Glutamatergic neuron (in vitro differentiated cells): ENCODE results near the gene CHTOP. TPM values are rescaled to one million over a fixed set of nuclear protein-coding genes. Genes with fewer than 3 reads are reported as not detected.
"Not testable (repeated sequence)": the region's sequence is repeated elsewhere in the genome, so short reads cannot be mapped to it uniquely, and the experiment has no call there.

Source experiments
- DNase-seq: peaks from one replicate; pipeline ENCODE4 v3.0.0; 2022
- H3K27ac Mint-ChIP-seq: one replicate; pipeline ENCODE4 v1.8.0; 2020; ENCODE audit warnings: mild to moderate bottlenecking, mixed read lengths, inconsistent platforms; ENCODE audit not compliant: unreplicated experiment
- H3K27me3 Mint-ChIP-seq: one replicate; pipeline ENCODE4 v1.8.0; 2020; ENCODE audit warnings: mild to moderate bottlenecking, moderate library complexity, mixed read lengths, inconsistent platforms; ENCODE audit not compliant: unreplicated experiment
- H3K36me3 Mint-ChIP-seq: one replicate; pipeline ENCODE4 v1.8.0; 2020; ENCODE audit warnings: mild to moderate bottlenecking, mixed read lengths, inconsistent platforms; ENCODE audit not compliant: unreplicated experiment
- H3K4me1 Mint-ChIP-seq: one replicate; pipeline ENCODE4 v1.8.0; 2020; ENCODE audit warnings: mild to moderate bottlenecking, low read depth, mixed read lengths, inconsistent platforms; ENCODE audit not compliant: unreplicated experiment
- H3K4me3 Mint-ChIP-seq: one replicate; pipeline ENCODE4 v1.8.0; 2020; ENCODE audit warnings: mild to moderate bottlenecking, mixed read lengths, inconsistent platforms; ENCODE audit not compliant: unreplicated experiment
- H3K9me3 Mint-ChIP-seq: one replicate; pipeline ENCODE4 v1.8.0; 2020; ENCODE audit warnings: mild to moderate bottlenecking, moderate library complexity, mixed read lengths, inconsistent platforms; ENCODE audit not compliant: unreplicated experiment
- CTCF ChIP-seq: fragments of 200-600 bp; sonication (generic); IDR thresholded peaks from one replicate; pipeline ENCODE4 v1.5.0; 2021; ENCODE audit not compliant: partially characterized antibody, unreplicated experiment
- total RNA-seq: library from RNA; stranded (reverse); fragmentation: NEBNext Ultra II Directional; extraction: Animal tissue kit (Norgen Biotek cat#: 25700); gene quantifications from one replicate; pipeline ENCODE4 v1.2.1, GENCODE V29; 2021; ENCODE audit not compliant: unreplicated experiment

CHTOP gene
- total RNA-seq, 1 donor from 2014 or later, result 84.7 TPM

GRCh38 chr1:153639280-153639679 lies 5.4 kb downstream of the CHTOP start:
- no peaks in the 10 kb centered on the region for H3K9me3 Mint-ChIP-seq
- TF ChIP-seq CTCF, result no peak
- no peak overlapping the region for H3K27ac Mint-ChIP-seq
- no peak overlapping the region for H3K4me3 Mint-ChIP-seq
- H3K4me1 Mint-ChIP-seq, result peaks cover 10% of the 10 kb centered on the region
- DNase-seq, result no peak
- H3K27me3 Mint-ChIP-seq, result peaks cover 6% of the 10 kb centered on the region
- H3K36me3 Mint-ChIP-seq, result peaks cover 5% of the 10 kb centered on the region

GRCh38 chr1:153640213-153640612 lies 6.3 kb downstream of the CHTOP start:
- H3K4me1 Mint-ChIP-seq, H3K27me3 Mint-ChIP-seq, H3K9me3 Mint-ChIP-seq, DNase-seq, H3K27ac Mint-ChIP-seq, H3K36me3 Mint-ChIP-seq, H3K4me3 Mint-ChIP-seq: not testable (repeated sequence)

- DNase-seq, result no peak
- H3K27ac Mint-ChIP-seq, result no peak overlapping the region
- no peak overlapping the region for H3K4me3 Mint-ChIP-seq
- peaks cover 8% of the 10 kb centered on the region for H3K4me1 Mint-ChIP-seq
- H3K27me3 Mint-ChIP-seq, result peaks cover 2% of the 10 kb centered on the region
- no peak for TF ChIP-seq CTCF
- H3K9me3 Mint-ChIP-seq, result no peaks in the 10 kb centered on the region
- peaks cover 9% of the 10 kb centered on the region for H3K36me3 Mint-ChIP-seq
Measured at GRCh38 chr1:153640861-153641260, 7.0 kb downstream of the CHTOP start.

- Mint-ChIP-seq H3K4me3 (no peak overlapping the region), H3K9me3 (peaks cover 6% of the 10 kb centered on the region), H3K4me1 (peaks cover 4% of the 10 kb centered on the region), H3K36me3 (peaks cover 5% of the 10 kb centered on the region), H3K27me3 (peaks cover 4% of the 10 kb centered on the region), H3K27ac (no peak overlapping the region)
- DNase-seq, result no peak
- TF ChIP-seq CTCF, result no peak
Measured at GRCh38 chr1:153642161-153642560, 8.3 kb downstream of the CHTOP start.

- Mint-ChIP-seq H3K4me3 (no peak overlapping the region), H3K4me1 (peaks cover 2% of the 10 kb centered on the region), H3K36me3 (peaks cover 4% of the 10 kb centered on the region), H3K27me3 (peaks cover 4% of the 10 kb centered on the region), H3K9me3 (peaks cover 10% of the 10 kb centered on the region), H3K27ac (peak overlapping the region; percentile 21)
- TF ChIP-seq CTCF, result no peak
- DNase-seq, result no peak
Measured at GRCh38 chr1:153643100-153643499, 9.2 kb downstream of the CHTOP start.

GRCh38 chr1:153643816-153644215 lies 9.9 kb downstream of the CHTOP start:
- Mint-ChIP-seq H3K27ac (no peak overlapping the region), H3K4me3 (no peak overlapping the region), H3K27me3 (peaks cover 4% of the 10 kb centered on the region), H3K36me3 (peaks cover 4% of the 10 kb centered on the region), H3K9me3 (peaks cover 11% of the 10 kb centered on the region), H3K4me1 (peaks cover 2% of the 10 kb centered on the region)
- no peak for TF ChIP-seq CTCF
- no peak for DNase-seq
